HG03432 (cell line): Measurements from ENCODE around the gene AP5S1.

ENCODE experiments used
- ATAC-seq: cut with Tn5 transposase; IDR thresholded peaks from one replicate; pipeline ENCODE4 v1.9.1; 2021; ENCODE audit warnings: mild to moderate bottlenecking, moderate library complexity; ENCODE audit not compliant: unreplicated experiment

AP5S1 gene

GRCh38 chr20:3820048-3820900 lies at the start of gene AP5S1:
TSS of gene AP5S1 (plus strand) at chr20:3820547. CDS start at chr20:3822118, 1,571 bp downstream.
- peak; percentile 89 for ATAC-seq

- ATAC-seq: no peak
These were observed 48.7 kb upstream of the AP5S1 start for GRCh38 chr20:3771552-3772058.

GRCh38 chr20:3775457-3776108 lies 44.8 kb upstream of the AP5S1 start:
- no peak for ATAC-seq

GRCh38 chr20:3777381-3777715 lies 43.0 kb upstream of the AP5S1 start:
- no peak for ATAC-seq

- ATAC-seq: no peak
These were observed 42.4 kb upstream of the AP5S1 start for GRCh38 chr20:3777716-3778629.

- no peak for ATAC-seq
These were observed 41.4 kb upstream of the AP5S1 start for GRCh38 chr20:3778976-3779375.

- peak; percentile 68 for ATAC-seq
These were observed 39.0 kb upstream of the AP5S1 start, which contains the start of gene SPEF1 for GRCh38 chr20:3781153-3781910. TSS of gene SPEF1 (minus strand) at chr20:3781448. CDS start at chr20:3781287, 161 bp downstream.

- no peak for ATAC-seq
These were observed 37.8 kb upstream of the AP5S1 start for GRCh38 chr20:3782597-3782996.

- ATAC-seq: no peak
These were observed 37.3 kb upstream of the AP5S1 start for GRCh38 chr20:3783068-3783489.

- no peak for ATAC-seq
These were observed 36.7 kb upstream of the AP5S1 start for GRCh38 chr20:3783511-3784195.

- ATAC-seq: no peak
These were observed 36.0 kb upstream of the AP5S1 start for GRCh38 chr20:3784216-3784853.

GRCh38 chr20:3784863-3785239 lies 35.5 kb upstream of the AP5S1 start:
- no peak for ATAC-seq

- ATAC-seq: no peak
These were observed 34.9 kb upstream of the AP5S1 start for GRCh38 chr20:3785240-3786125.

- ATAC-seq: peak; percentile 21
These were observed 34.2 kb upstream of the AP5S1 start for GRCh38 chr20:3786126-3786484.

- peak; percentile 89 for ATAC-seq
These were observed 33.6 kb upstream of the AP5S1 start, which contains the start of gene CENPB for GRCh38 chr20:3786665-3787323. TSS of gene CENPB (minus strand) at chr20:3786740. CDS start at chr20:3786483, 257 bp downstream.

GRCh38 chr20:3787324-3788014 lies 32.9 kb upstream of the AP5S1 start:
- no peak for ATAC-seq

GRCh38 chr20:3788685-3789155 lies 31.6 kb upstream of the AP5S1 start:
- ATAC-seq: no peak
